PFSK-1 (cell line): ENCODE data around the gene GABRP.

Experiments
- POLR2AphosphoS5 ChIP-seq: IDR thresholded peaks from 2 replicates; pipeline ENCODE4 v1.6.1; 2012; ENCODE audit warnings: low read depth, mild to moderate bottlenecking, control low read depth, low read length, moderate library complexity
- TAF1 ChIP-seq: IDR thresholded peaks from 2 replicates; pipeline ENCODE4 v1.6.1; 2012; ENCODE audit warnings: low read length, control low read depth, borderline replicate concordance; ENCODE audit not compliant: insufficient read depth

GRCh38 chr5:170849374-170849773 lies 65.8 kb downstream of the GABRP start:
- TF ChIP-seq POLR2AphosphoS5 = no peak
- no peak for TF ChIP-seq TAF1
